Pancreas (tissue), 10 donors: Measurements from ENCODE around the gene TMEM109. TPM values are rescaled to one million over a fixed set of nuclear protein-coding genes. Genes with fewer than 3 reads are reported as not detected.
A peak's percentile ranks its signal among the peaks of the same experiment; 100 is the strongest.

Experiments
- ATAC-seq, 4 donors: fragments of 200-7000 bp; cut with Tn5 transposase; one replicate each; pipeline versions ENCODE4 v1.8.0 to v1.9.1; 2020; ENCODE audit warnings: mild to moderate bottlenecking in 4 of 4, moderate library complexity in 4 of 4
- DNase-seq, 6 donors: peaks; one replicate each; pipeline ENCODE4 v3.0.0-alpha.2; 2020
- FAIRE-seq: peaks from 2 replicates; lab custom pipeline; 2012; peaks lifted over from hg19 to GRCh38; lab: Jason Lieb, UNC
- H3K27ac ChIP-seq, 4 donors: fragments of 200-600 bp; sonication (generic); 1 replicate in 3 of 4; 2 replicates in 1 of 4; pipeline versions ENCODE4 v1.5.0 to v1.8.0; 2020
- H3K27me3 ChIP-seq, 4 donors: fragments of 200-600 bp; one replicate each; pipeline ENCODE4 v1.8.0; 2021
- H3K36me3 ChIP-seq, 3 donors: fragments of 200-600 bp; sonication (generic) in 1 of 3; one replicate each; pipeline versions ENCODE4 v1.5.0 to v1.8.0; 2020 to 2021
- H3K4me1 ChIP-seq, 3 donors: fragments of 200-600 bp; one replicate each; pipeline ENCODE4 v1.8.0; 2021
- H3K4me3 ChIP-seq, 4 donors: fragments of 200-600 bp; sonication (generic) in 2 of 4; one replicate each; pipeline versions ENCODE4 v1.5.0 to v1.8.0; 2020 to 2021
- H3K9me3 ChIP-seq, 4 donors: fragments of 200-600 bp; one replicate each; pipeline ENCODE4 v1.8.0; 2021
- CTCF ChIP-seq, 4 donors: fragments of 200-600 bp; sonication (generic) in 3 of 4; IDR thresholded peaks; one replicate each; pipeline versions ENCODE4 v1.5.0 to v1.8.0; 2021; ENCODE audit warnings: antibody characterized with exemption in 4 of 4
- WGBS, 2 donors: extraction: QIAGEN DNeasy Blood & Tissue Kit; methylation state at CpG; one replicate each; pipeline ENCODE4 v1.1.7; 2013; 5-methylcytosine and 5-hydroxymethylcytosine counted together
- intact Hi-C, 3 donors: fragments of 100-400 bp; cut with DNase I; formaldehyde crosslinking; loops; one replicate each; pipeline versions ENCODE4 v1.11.1 to v1.14.2; 2022
- polyA plus RNA-seq, 2 donors: library from polyadenylated mRNA; stranded (reverse); fragments of 200-250 nt; gene quantifications; one replicate each; pipeline ENCODE4 v1.2.3, GENCODE V29; 2013
- total RNA-seq, 6 donors: library from RNA; stranded (reverse); fragmentation: NEBNext Ultra II Directional in 4 of 6; extraction: Animal tissue kit (Norgen Biotek cat#: 25700) in 4 of 6; gene quantifications; one replicate each; pipeline versions ENCODE4 v1.2.1 to v1.2.4, GENCODE V29; 2021 to 2023
- donor health status: healthy with polysubstance abuse.
- donor health status: DM: no; HTN: no; CAD: no; lungs with moderate emphysema.
- donor health status: DM: no; HTN: no; CAD: no.
- donor health status: control.
- donor health status: control.
- donor health status: Bipolar disorder and iron deficiency.
- donor health status: DM: yes; HTN: yes; CAD: no.
- donor health status: DM: no; HTN: no; CAD: no.
- donor health status: DM: no; HTN: no; CAD: no.
- donor health status: DM: yes; HTN: yes; CAD: no.

Gene TMEM109
- total and polyA plus RNA-seq, 8 donors: 28.2 to 53.0 (median 40.0) TPM

- intact Hi-C loops: no loop called here
- Histone ChIP-seq H3K36me3 (peaks cover 0 to 26% (median 9%) of the 10 kb centered on the region in 3 donors), H3K9me3 (no peaks in the 10 kb centered on the region), H3K4me3 (peak overlapping the region in 2 of 4 donors; percentile 58 to 75), H3K4me1 (peaks cover 0 to 6% (median 4%) of the 10 kb centered on the region in 3 donors), H3K27ac (no peak overlapping the region), H3K27me3 (no peaks in the 10 kb centered on the region)
- ATAC-seq: peak; percentile 20 to 24 (median 22)
- TF ChIP-seq CTCF (IDR thresholded peaks at IDR 0.05): no peak
- 46 to 50% methylated on average over 6 of the region's 6 CpGs for WGBS, 2 donors
- FAIRE-seq: no peak
- peak in 2 of 6 donors; percentile 53 to 77 for DNase-seq
These were observed 9.8 kb downstream of the TMEM109 start for GRCh38 chr11:60923800-60924109.

- FAIRE-seq: no peak
- no peaks in the 10 kb centered on the region for H3K27me3 ChIP-seq
- DNase-seq: peak; percentile 63 to 89 (median 78)
- peak within 1 kb of the TSS; percentile 37 to 75 (median 52) for H3K4me3 ChIP-seq
- intact Hi-C loops: no loop called here
- TF ChIP-seq CTCF (IDR thresholded peaks at IDR 0.05): no peak
- no peaks in the 10 kb centered on the region for H3K9me3 ChIP-seq
- peak; percentile 89 to 95 (median 92) for ATAC-seq
- no peak within 1 kb of the TSS for H3K27ac ChIP-seq
- peaks cover 0 to 26% (median 9%) of the 10 kb centered on the region in 3 donors for H3K36me3 ChIP-seq
- H3K4me1 ChIP-seq: peaks cover 0 to 4% (median 4%) of the 10 kb centered on the region in 3 donors
- WGBS, 2 donors: 0 to 1% methylated on average over 38 to 69 of the region's 69 CpGs
These were observed 10.3 kb downstream of the TMEM109 start, which contains the start of gene TMEM132A for GRCh38 chr11:60924110-60924905. TSS of gene TMEM132A (plus strand) at chr11:60924460. CDS start at chr11:60924634, 174 bp downstream.

- Histone ChIP-seq H3K9me3 (no peaks in the 10 kb centered on the region), H3K4me1 (peaks cover 0 to 4% (median 4%) of the 10 kb centered on the region in 3 donors), H3K27ac (no peak overlapping the region), H3K4me3 (peak overlapping the region; percentile 37 to 75 (median 52)), H3K36me3 (peaks cover 0 to 23% (median 9%) of the 10 kb centered on the region in 3 donors), H3K27me3 (no peaks in the 10 kb centered on the region)
- 9 to 11% methylated on average over 35 of the region's 35 CpGs for WGBS, 2 donors
- intact Hi-C loops: no loop called here
- ATAC-seq (peak in 3 of 4 donors; percentile 3 to 9 (median 4)), FAIRE-seq (no peak), DNase-seq (peak in 1 of 6 donors; percentile 77)
- TF ChIP-seq CTCF (IDR thresholded peaks at IDR 0.05): no peak
These were observed 11.2 kb downstream of the TMEM109 start for GRCh38 chr11:60924906-60925853.

GRCh38 chr11:60925868-60926267 lies 11.9 kb downstream of the TMEM109 start:
- intact Hi-C loops: no loop called here
- H3K27ac ChIP-seq: no peak overlapping the region
- FAIRE-seq (no peak), ATAC-seq (no peak), DNase-seq (no peak)
- 50 to 57% methylated on average over 6 of the region's 6 CpGs for WGBS, 2 donors
- peaks cover 0 to 16% (median 3%) of the 10 kb centered on the region in 3 donors for H3K36me3 ChIP-seq
- no peaks in the 10 kb centered on the region for H3K9me3 ChIP-seq
- TF ChIP-seq CTCF (IDR thresholded peaks at IDR 0.05): no peak
- no peaks in the 10 kb centered on the region for H3K27me3 ChIP-seq
- H3K4me1 ChIP-seq: peaks cover 0 to 4% (median 4%) of the 10 kb centered on the region in 3 donors
- no peak overlapping the region for H3K4me3 ChIP-seq
